Kidney tubule cell (primary cell): ENCODE results near the gene IRX5.

Source experiments
- DNase-seq: peaks from one replicate; pipeline ENCODE4 v3.0.0-alpha.2; 2018; ENCODE audit warnings: low spot score

Gene IRX5

GRCh38 chr16:54930005-54930868 is at the start of gene IRX5:
Gene IRX5, plus strand, starts transcription at chr16:54930865. Its CDS starts 334 bp downstream, at chr16:54931199.
- peak; percentile 92 for DNase-seq

- DNase-seq: no peak
Measured at GRCh38 chr16:54882556-54882955, 48.1 kb upstream of the IRX5 start.

- no peak for DNase-seq
Measured at GRCh38 chr16:54883358-54883757, 47.3 kb upstream of the IRX5 start.

- no peak for DNase-seq
Measured at GRCh38 chr16:54886078-54886477, 44.6 kb upstream of the IRX5 start.

- DNase-seq: no peak
Measured at GRCh38 chr16:54890381-54890780, 40.3 kb upstream of the IRX5 start.

- no peak for DNase-seq
Measured at GRCh38 chr16:54891346-54891745, 39.3 kb upstream of the IRX5 start.

GRCh38 chr16:54892981-54893380 is 37.7 kb upstream of the IRX5 start:
- DNase-seq: no peak

GRCh38 chr16:54897930-54898329 is 32.7 kb upstream of the IRX5 start:
- no peak for DNase-seq

GRCh38 chr16:54901606-54902005 is 29.1 kb upstream of the IRX5 start:
- no peak for DNase-seq

GRCh38 chr16:54903047-54903446 is 27.6 kb upstream of the IRX5 start:
- no peak for DNase-seq

GRCh38 chr16:54911079-54911478 is 19.6 kb upstream of the IRX5 start:
- DNase-seq: no peak

GRCh38 chr16:54912720-54913119 is 17.9 kb upstream of the IRX5 start:
- DNase-seq: no peak

- DNase-seq: peak; percentile 14
Measured at GRCh38 chr16:54921206-54921824, 9.3 kb upstream of the IRX5 start.

- DNase-seq: no peak
Measured at GRCh38 chr16:54923055-54923473, 7.6 kb upstream of the IRX5 start.

GRCh38 chr16:54923988-54924387 is 6.7 kb upstream of the IRX5 start:
- no peak for DNase-seq

GRCh38 chr16:54926166-54926838 is 4.4 kb upstream of the IRX5 start:
- DNase-seq: peak; percentile 37

- no peak for DNase-seq
Measured at GRCh38 chr16:54927125-54928015, 3.3 kb upstream of the IRX5 start.

- peak; percentile 22 for DNase-seq
Measured at GRCh38 chr16:54928016-54928356, 2.7 kb upstream of the IRX5 start.

- peak; percentile 42 for DNase-seq
Measured at GRCh38 chr16:54928411-54929089, 2.1 kb upstream of the IRX5 start.

GRCh38 chr16:54929090-54930004 is 1.3 kb upstream of the IRX5 start:
- DNase-seq: peak; percentile 98

- DNase-seq: no peak
Measured at GRCh38 chr16:54930869-54931119, 129 bp downstream of the IRX5 start.
